Erythroblast (primary cell): ENCODE results near the gene NCF1.
"Not testable (repeated sequence)": the region's sequence is repeated elsewhere in the genome, so short reads cannot be mapped to it uniquely, and the experiment has no call there.

ENCODE experiments used
- GATA1 ChIP-seq: IDR thresholded peaks from 2 replicates; pipeline ENCODE4 v1.6.1; 2011; ENCODE audit warnings: low read depth, mild to moderate bottlenecking, control low read depth, low read length, moderate library complexity
- POLR2A ChIP-seq: IDR thresholded peaks from 2 replicates; pipeline ENCODE4 v1.6.1; 2011; ENCODE audit warnings: mild to moderate bottlenecking, low read length

DNA sequence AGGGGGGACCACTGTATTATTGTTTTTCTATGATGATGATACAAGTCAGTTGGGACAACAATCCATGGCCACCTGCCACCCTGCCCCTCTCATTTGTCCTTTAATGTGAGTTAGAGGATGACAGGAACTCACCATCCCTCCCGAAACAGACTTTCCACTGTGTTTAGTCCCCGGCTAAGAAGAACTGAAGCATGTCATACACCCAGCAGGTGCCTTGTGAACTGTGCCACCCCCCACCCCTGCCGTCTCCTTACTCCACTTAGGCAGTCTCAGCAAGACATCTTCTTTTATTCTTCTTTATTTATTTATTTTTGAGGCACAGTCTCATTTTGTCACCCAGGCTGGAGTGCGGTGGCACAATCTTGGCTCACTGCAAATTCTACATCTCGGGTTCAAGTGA, 47.4 kb downstream of the NCF1 start:
- not testable (repeated sequence) for TF ChIP-seq POLR2A, GATA1
